ENCODE data around the gene XPNPEP2.

DNA sequence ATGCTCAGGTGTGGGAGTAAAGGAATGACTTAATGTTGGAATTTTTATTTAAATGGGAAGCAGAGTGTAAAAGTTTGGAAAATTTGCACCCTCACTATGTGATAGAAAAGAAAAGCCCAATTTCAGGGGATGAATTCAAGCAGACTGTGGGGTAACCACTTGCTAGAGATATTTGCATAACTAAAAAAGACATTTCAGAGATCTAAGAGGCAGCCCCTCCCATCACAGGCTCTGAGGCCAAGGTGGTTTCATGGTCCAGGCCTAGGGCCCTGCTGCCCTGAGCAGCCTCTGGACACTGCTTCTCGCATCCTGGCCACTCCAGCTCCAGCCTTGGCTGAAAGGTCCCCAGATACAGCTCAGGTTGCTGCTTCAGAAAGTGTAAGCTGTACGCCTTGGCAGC is 5.9 kb upstream of the XPNPEP2 start:
- TF ChIP-seq, protein P1, sequence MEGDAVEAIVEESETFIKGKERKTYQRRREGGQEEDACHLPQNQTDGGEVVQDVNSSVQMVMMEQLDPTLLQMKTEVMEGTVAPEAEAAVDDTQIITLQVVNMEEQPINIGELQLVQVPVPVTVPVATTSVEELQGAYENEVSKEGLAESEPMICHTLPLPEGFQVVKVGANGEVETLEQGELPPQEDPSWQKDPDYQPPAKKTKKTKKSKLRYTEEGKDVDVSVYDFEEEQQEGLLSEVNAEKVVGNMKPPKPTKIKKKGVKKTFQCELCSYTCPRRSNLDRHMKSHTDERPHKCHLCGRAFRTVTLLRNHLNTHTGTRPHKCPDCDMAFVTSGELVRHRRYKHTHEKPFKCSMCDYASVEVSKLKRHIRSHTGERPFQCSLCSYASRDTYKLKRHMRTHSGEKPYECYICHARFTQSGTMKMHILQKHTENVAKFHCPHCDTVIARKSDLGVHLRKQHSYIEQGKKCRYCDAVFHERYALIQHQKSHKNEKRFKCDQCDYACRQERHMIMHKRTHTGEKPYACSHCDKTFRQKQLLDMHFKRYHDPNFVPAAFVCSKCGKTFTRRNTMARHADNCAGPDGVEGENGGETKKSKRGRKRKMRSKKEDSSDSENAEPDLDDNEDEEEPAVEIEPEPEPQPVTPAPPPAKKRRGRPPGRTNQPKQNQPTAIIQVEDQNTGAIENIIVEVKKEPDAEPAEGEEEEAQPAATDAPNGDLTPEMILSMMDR (IDR thresholded peaks at IDR 0.05) = no peak
- no peak for TF ChIP-seq POLR2A (IDR thresholded peaks at IDR 0.05)

All from breast epithelium (tissue), 3 donors.